Measurements from ENCODE around the gene SSRP1. TPM values are rescaled to one million over a fixed set of nuclear protein-coding genes. Genes with fewer than 3 reads are reported as not detected.
A peak's percentile ranks its signal among the peaks of the same experiment; 100 is the strongest.

The SSRP1 gene
- polyA plus RNA-seq, 1 donor (not counting 4 experiments of a cell fraction or from before 2014, with no cell fraction given) = 115 TPM

DNA sequence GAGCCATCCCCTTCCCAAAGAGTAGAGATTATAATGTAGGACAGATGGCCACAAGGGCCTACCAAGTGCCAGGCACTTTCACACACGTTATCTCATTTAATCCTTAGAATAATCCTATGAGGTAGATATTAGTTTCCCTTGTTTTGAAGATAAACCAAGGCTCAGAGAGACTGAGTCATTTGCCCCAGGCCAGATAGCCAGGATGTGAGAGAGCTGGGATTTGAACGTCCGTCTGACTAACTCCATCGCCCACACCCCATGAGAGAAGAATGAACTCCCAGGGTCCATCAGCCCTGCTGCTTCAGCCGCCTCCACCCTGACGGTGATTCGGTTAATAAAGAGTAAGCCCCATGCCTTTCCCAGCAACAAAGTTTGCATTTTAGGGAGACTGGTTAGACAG is 34.6 kb upstream of the SSRP1 start:
- TF ChIP-seq, protein P1, sequence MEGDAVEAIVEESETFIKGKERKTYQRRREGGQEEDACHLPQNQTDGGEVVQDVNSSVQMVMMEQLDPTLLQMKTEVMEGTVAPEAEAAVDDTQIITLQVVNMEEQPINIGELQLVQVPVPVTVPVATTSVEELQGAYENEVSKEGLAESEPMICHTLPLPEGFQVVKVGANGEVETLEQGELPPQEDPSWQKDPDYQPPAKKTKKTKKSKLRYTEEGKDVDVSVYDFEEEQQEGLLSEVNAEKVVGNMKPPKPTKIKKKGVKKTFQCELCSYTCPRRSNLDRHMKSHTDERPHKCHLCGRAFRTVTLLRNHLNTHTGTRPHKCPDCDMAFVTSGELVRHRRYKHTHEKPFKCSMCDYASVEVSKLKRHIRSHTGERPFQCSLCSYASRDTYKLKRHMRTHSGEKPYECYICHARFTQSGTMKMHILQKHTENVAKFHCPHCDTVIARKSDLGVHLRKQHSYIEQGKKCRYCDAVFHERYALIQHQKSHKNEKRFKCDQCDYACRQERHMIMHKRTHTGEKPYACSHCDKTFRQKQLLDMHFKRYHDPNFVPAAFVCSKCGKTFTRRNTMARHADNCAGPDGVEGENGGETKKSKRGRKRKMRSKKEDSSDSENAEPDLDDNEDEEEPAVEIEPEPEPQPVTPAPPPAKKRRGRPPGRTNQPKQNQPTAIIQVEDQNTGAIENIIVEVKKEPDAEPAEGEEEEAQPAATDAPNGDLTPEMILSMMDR (optimal IDR thresholded peaks at IDR 0.05 in 1 of 3, IDR thresholded peaks at IDR 0.05 in 1 of 3, conservative IDR thresholded peaks at IDR 0.05 in 1 of 3; ENCODE audit: extremely low read depth in 1 of 3, insufficient read depth in 2 of 3, low read length in 3 of 3) = no peak
- no peak for TF ChIP-seq EZH2 (IDR thresholded peaks at IDR 0.05; ENCODE audit: low read length)
- DNase-seq (ENCODE audit: low read depth, low spot score) = peak; percentile 62
- no peaks in the 10 kb centered on the region for H3K79me2 ChIP-seq (ENCODE audit: control insufficient read depth, insufficient read depth, low read length)
- H3K27me3 ChIP-seq (ENCODE audit: control insufficient read depth, extremely low read depth, insufficient read depth, low read length) = no peaks in the 10 kb centered on the region
- peak overlapping the region; percentile 62 for H3K27ac ChIP-seq (ENCODE audit: control insufficient read depth, insufficient read depth, low read length)
- no peak overlapping the region for H3K4me3 ChIP-seq (ENCODE audit: control insufficient read depth in 2 of 3, extremely low read depth in 1 of 3, insufficient read depth in 2 of 3, low read depth in 1 of 3, low read length in 3 of 3)
- no peak overlapping the region for H3K9ac ChIP-seq (ENCODE audit: control insufficient read depth, extremely low read depth, insufficient read depth, low read length)
- H3K4me2 ChIP-seq (ENCODE audit: control insufficient read depth, extremely low read depth, insufficient read depth, low read depth, low read length) = peak overlapping the region; percentile 57
- peak; percentile 80 for FAIRE-seq
- no peaks in the 10 kb centered on the region for H3K9me3 ChIP-seq (ENCODE audit: control insufficient read depth, low read depth, low read length)
- dilution Hi-C loops (cut with MboI; ENCODE audit: extremely low pct_ligation_motif_present, low sequenced_read_pairs) = no loop called here
- no peaks in the 10 kb centered on the region for H4K20me1 ChIP-seq (ENCODE audit: control insufficient read depth, extremely low read depth, insufficient read depth, low read length)
- no peak overlapping the region for H2AFZ ChIP-seq (ENCODE audit: control insufficient read depth, low read length)
- H3K9me1 ChIP-seq (ENCODE audit: control insufficient read depth, extremely low read depth, insufficient read depth, low read length) = no peaks in the 10 kb centered on the region
- H3K4me1 ChIP-seq (ENCODE audit: control insufficient read depth, extremely low read depth, insufficient read depth, low read length) = peaks cover 34% of the 10 kb centered on the region
- H3K36me3 ChIP-seq (ENCODE audit: control insufficient read depth in 2 of 2, extremely low read depth in 1 of 2, insufficient read depth in 2 of 2, low read length in 2 of 2) = no peaks in the 10 kb centered on the region

- H3K9ac ChIP-seq (ENCODE audit: control insufficient read depth, extremely low read depth, insufficient read depth, low read length) = no peak overlapping the region
- H2AFZ ChIP-seq (ENCODE audit: control insufficient read depth, low read length) = no peak overlapping the region
- H3K4me1 ChIP-seq (ENCODE audit: control insufficient read depth, extremely low read depth, insufficient read depth, low read length) = peaks cover 34% of the 10 kb centered on the region
- DNase-seq (ENCODE audit: low read depth, low spot score) = no peak
- H3K36me3 ChIP-seq (ENCODE audit: control insufficient read depth in 2 of 2, extremely low read depth in 1 of 2, insufficient read depth in 2 of 2, low read length in 2 of 2) = no peaks in the 10 kb centered on the region
- H3K4me3 ChIP-seq (ENCODE audit: control insufficient read depth in 2 of 3, extremely low read depth in 1 of 3, insufficient read depth in 2 of 3, low read depth in 1 of 3, low read length in 3 of 3) = no peak overlapping the region
- dilution Hi-C loops (cut with MboI; ENCODE audit: extremely low pct_ligation_motif_present, low sequenced_read_pairs) = no loop called here
- peak overlapping the region; percentile 68 for H3K4me2 ChIP-seq (ENCODE audit: control insufficient read depth, extremely low read depth, insufficient read depth, low read depth, low read length)
- FAIRE-seq = peak; percentile 5
- no peaks in the 10 kb centered on the region for H3K9me1 ChIP-seq (ENCODE audit: control insufficient read depth, extremely low read depth, insufficient read depth, low read length)
- peak overlapping the region; percentile 11 for H3K27ac ChIP-seq (ENCODE audit: control insufficient read depth, insufficient read depth, low read length)
- no peaks in the 10 kb centered on the region for H4K20me1 ChIP-seq (ENCODE audit: control insufficient read depth, extremely low read depth, insufficient read depth, low read length)
- TF ChIP-seq, protein P1 (optimal IDR thresholded peaks at IDR 0.05 in 1 of 3, IDR thresholded peaks at IDR 0.05 in 1 of 3, conservative IDR thresholded peaks at IDR 0.05 in 1 of 3; ENCODE audit: extremely low read depth in 1 of 3, insufficient read depth in 2 of 3, low read length in 3 of 3) = no peak
- TF ChIP-seq EZH2 (IDR thresholded peaks at IDR 0.05; ENCODE audit: low read length) = no peak
- no peaks in the 10 kb centered on the region for H3K9me3 ChIP-seq (ENCODE audit: control insufficient read depth, low read depth, low read length)
- no peaks in the 10 kb centered on the region for H3K27me3 ChIP-seq (ENCODE audit: control insufficient read depth, extremely low read depth, insufficient read depth, low read length)
- H3K79me2 ChIP-seq (ENCODE audit: control insufficient read depth, insufficient read depth, low read length) = no peaks in the 10 kb centered on the region
Observed at GRCh38 chr11:57368845-57369232, 33.1 kb upstream of the SSRP1 start.

All from keratinocyte (primary cell).